Measurements from ENCODE around the gene COLGALT1. TPM values are rescaled to one million over a fixed set of nuclear protein-coding genes. Genes with fewer than 3 reads are reported as not detected.

Gene COLGALT1
- total RNA-seq, 4 donors from 2014 or later = 38.6 to 78.6 (median 54.7) TPM

GRCh38 chr19:17615889-17616685 lies 60.6 kb downstream of the COLGALT1 start:
- intact Hi-C loops (cut with DNase I; ENCODE audit: low total_unique reads) = no loop called here
- no peak overlapping the region for H3K4me3 ChIP-seq

GRCh38 chr19:17616686-17616960 lies 61.2 kb downstream of the COLGALT1 start:
- Histone ChIP-seq H3K4me1 (no peaks in the 10 kb centered on the region), H3K9me3 (no peaks in the 10 kb centered on the region), H3K36me3 (no peaks in the 10 kb centered on the region), H3K27ac (no peak overlapping the region), H3K4me3 (no peak overlapping the region), H3K27me3 (peaks cover 29% of the 10 kb centered on the region)
- intact Hi-C loops (cut with DNase I; ENCODE audit: low total_unique reads) (no loop called here), in situ Hi-C loops (cut with MboI; ENCODE audit: low pct_ligation_motif_present in 1 of 4, low pct_unique_long_range_greater_than_20kb in 1 of 4, low sequenced_read_pairs in 3 of 4) (no loop called here)
- no peak for TF ChIP-seq POLR2A (IDR thresholded peaks at IDR 0.05)
- no peak for TF ChIP-seq CTCF (IDR thresholded peaks at IDR 0.05)
- 28% methylated on average over 11 of the region's 11 CpGs; no CpG with 5 or more reads in 1 of the 2 donors for WGBS, 2 donors (ENCODE audit: low coverage in 1 of 2)
- DNase-seq = no peak

More at GRCh38 chr19:17615889-17616685, 60.6 kb downstream of the COLGALT1 start:
- in situ Hi-C loops (cut with MboI; ENCODE audit: low pct_ligation_motif_present in 1 of 4, low pct_unique_long_range_greater_than_20kb in 1 of 4, low sequenced_read_pairs in 3 of 4) = no loop called here
- TF ChIP-seq POLR2AphosphoS5 (IDR thresholded peaks at IDR 0.05) (no peak), EP300 (IDR thresholded peaks at IDR 0.05; ENCODE audit: low read depth) (no peak), CTCF (IDR thresholded peaks at IDR 0.05) (no peak), POLR2A (IDR thresholded peaks at IDR 0.05) (no peak)
- no peak for DNase-seq
- H3K27ac ChIP-seq = no peak overlapping the region
- H3K36me3 ChIP-seq = no peaks in the 10 kb centered on the region
- 14 to 24% methylated on average over 7 to 27 of the region's 27 CpGs for WGBS, 2 donors (ENCODE audit: low coverage in 1 of 2)
- H3K27me3 ChIP-seq = peaks cover 29% of the 10 kb centered on the region
- H3K9me3 ChIP-seq = no peaks in the 10 kb centered on the region
- no peaks in the 10 kb centered on the region for H3K4me1 ChIP-seq

- WGBS, 2 donors (ENCODE audit: low coverage in 1 of 2) = 67% methylated on average over 26 of the region's 28 CpGs; no CpG with 5 or more reads in 1 of the 2 donors
- no peak for DNase-seq
- Histone ChIP-seq H3K4me1 (no peaks in the 10 kb centered on the region), H3K9me3 (no peaks in the 10 kb centered on the region), H3K36me3 (no peaks in the 10 kb centered on the region), H3K4me3 (no peak overlapping the region), H3K27ac (no peak overlapping the region), H3K27me3 (peaks cover 29% of the 10 kb centered on the region)
- in situ Hi-C loops (cut with MboI; ENCODE audit: low pct_ligation_motif_present in 1 of 4, low pct_unique_long_range_greater_than_20kb in 1 of 4, low sequenced_read_pairs in 3 of 4) = no loop called here
- intact Hi-C loops (cut with DNase I; ENCODE audit: low total_unique reads) = no loop called here
- TF ChIP-seq POLR2AphosphoS5 (IDR thresholded peaks at IDR 0.05) = no peak
- no peak for TF ChIP-seq EP300 (IDR thresholded peaks at IDR 0.05; ENCODE audit: low read depth)
Measured at GRCh38 chr19:17616961-17617806, 61.7 kb downstream of the COLGALT1 start.

GRCh38 chr19:17617807-17618192 lies 62.4 kb downstream of the COLGALT1 start:
- intact Hi-C loops (cut with DNase I; ENCODE audit: low total_unique reads) (no loop called here), in situ Hi-C loops (cut with MboI; ENCODE audit: low pct_ligation_motif_present in 1 of 4, low pct_unique_long_range_greater_than_20kb in 1 of 4, low sequenced_read_pairs in 3 of 4) (no loop called here)
- WGBS, 2 donors (ENCODE audit: low coverage in 1 of 2) = 80 to 85% methylated on average over 3 to 7 of the region's 7 CpGs
- Histone ChIP-seq H3K36me3 (no peaks in the 10 kb centered on the region), H3K27me3 (peaks cover 29% of the 10 kb centered on the region), H3K4me3 (no peak overlapping the region), H3K9me3 (no peaks in the 10 kb centered on the region), H3K27ac (no peak overlapping the region), H3K4me1 (no peaks in the 10 kb centered on the region)
- no peak for DNase-seq
- no peak for TF ChIP-seq CTCF (IDR thresholded peaks at IDR 0.05)
- TF ChIP-seq POLR2A (IDR thresholded peaks at IDR 0.05) = no peak
- no peak for TF ChIP-seq POLR2AphosphoS5 (IDR thresholded peaks at IDR 0.05)
- TF ChIP-seq EP300 (IDR thresholded peaks at IDR 0.05; ENCODE audit: low read depth) = no peak

All from transverse colon (tissue), 4 donors.